Activated T-cell treated with anti-CD3 and anti-CD28 coated beads, Interleukin-2, amount 50 U/mL, for 72 hours (primary cell): ENCODE measurements around the gene APOE. TPM values are rescaled to one million over a fixed set of nuclear protein-coding genes. Genes with fewer than 3 reads are reported as not detected.
A peak's percentile ranks its signal among the peaks of the same experiment; 100 is the strongest.
"Not testable (repeated sequence)": the region's sequence is repeated elsewhere in the genome, so short reads cannot be mapped to it uniquely, and the experiment has no call there.

ENCODE experiments used
- ATAC-seq, 2 donors: fragments of 150-1000 bp; cut with Tn5 transposase; replicated peaks in 1 of 2; 2 replicates each; pipeline ENCODE4 v1.10.0; 2021; ENCODE audit warnings: moderate library complexity in 2 of 2, mild to moderate bottlenecking in 1 of 2
- DNase-seq, 2 donors: peaks; one replicate each; pipeline ENCODE4 v3.0.0; 2021 to 2022; ENCODE audit warnings: mixed read lengths in 1 of 2
- H3K27ac Mint-ChIP-seq: one replicate; pipeline ENCODE4 v1.8.0; 2022; ENCODE audit warnings: mild to moderate bottlenecking, moderate library complexity, mixed read lengths
- H3K27me3 Mint-ChIP-seq: one replicate; pipeline ENCODE4 v1.8.0; 2022; ENCODE audit warnings: low read depth, mixed read lengths
- H3K36me3 Mint-ChIP-seq, 2 donors: one replicate each; pipeline ENCODE4 v1.8.0; 2022; ENCODE audit warnings: mixed read lengths in 2 of 2, mild to moderate bottlenecking in 1 of 2; ENCODE audit not compliant: insufficient read depth in 2 of 2
- H3K4me1 Mint-ChIP-seq: one replicate; pipeline ENCODE4 v1.8.0; 2022; ENCODE audit warnings: low read depth, mixed read lengths
- H3K4me3 Mint-ChIP-seq, 2 donors: one replicate each; pipeline ENCODE4 v1.8.0; 2022; ENCODE audit warnings: mild to moderate bottlenecking in 2 of 2, mixed read lengths in 2 of 2, moderate library complexity in 2 of 2
- H3K9me3 Mint-ChIP-seq, 2 donors: one replicate each; pipeline ENCODE4 v1.8.0; 2022; ENCODE audit warnings: mixed read lengths in 2 of 2
- total RNA-seq, 2 donors: library from RNA; stranded (reverse); gene quantifications; one replicate each; pipeline ENCODE4 v1.2.3, GENCODE V29; 2022

APOE gene
- total RNA-seq, result 1 to 10 TPM; 2.1 TPM

GRCh38 chr19:44905437-44906160 lies at the start of gene APOE:
Gene APOE, plus strand, starts transcription at chr19:44905796. Its CDS starts 829 bp downstream, at chr19:44906625.
- Mint-ChIP-seq H3K4me3 (peak within 1 kb of the TSS; percentile 29 to 53), H3K27ac (no peak within 1 kb of the TSS), H3K36me3 (peaks cover 3 to 9% of the 10 kb centered on the region in 2 donors), H3K27me3 (peaks cover 17% of the 10 kb centered on the region), H3K9me3 (no peaks in the 10 kb centered on the region), H3K4me1 (peaks cover 13% of the 10 kb centered on the region)
- ATAC-seq, result no peak
- DNase-seq, result no peak

GRCh38 chr19:44856421-44857083 lies 49.0 kb upstream of the APOE start:
- H3K9me3 Mint-ChIP-seq, result no peaks in the 10 kb centered on the region
- H3K27me3 Mint-ChIP-seq, result peaks cover 18% of the 10 kb centered on the region
- no peak overlapping the region for H3K27ac Mint-ChIP-seq
- DNase-seq (no peak), ATAC-seq (no peak)
- H3K4me3 Mint-ChIP-seq, result no peak overlapping the region
- no peaks in the 10 kb centered on the region for H3K36me3 Mint-ChIP-seq
- H3K4me1 Mint-ChIP-seq, result no peaks in the 10 kb centered on the region

GRCh38 chr19:44857837-44858236 lies 47.8 kb upstream of the APOE start:
- Mint-ChIP-seq H3K27me3 (peaks cover 6% of the 10 kb centered on the region), H3K4me3 (no peak overlapping the region), H3K4me1 (no peaks in the 10 kb centered on the region), H3K9me3 (no peaks in the 10 kb centered on the region), H3K27ac (no peak overlapping the region), H3K36me3 (no peaks in the 10 kb centered on the region)
- no peak for DNase-seq
- ATAC-seq, result no peak

- H3K4me3 Mint-ChIP-seq, H3K4me1 Mint-ChIP-seq, DNase-seq, H3K36me3 Mint-ChIP-seq, H3K27ac Mint-ChIP-seq, ATAC-seq, H3K9me3 Mint-ChIP-seq, H3K27me3 Mint-ChIP-seq: not testable (repeated sequence)
These were observed 44.0 kb upstream of the APOE start for GRCh38 chr19:44861576-44861975.

- no peak for ATAC-seq
- no peak for DNase-seq
- H3K4me3 Mint-ChIP-seq, result no peak overlapping the region
- no peaks in the 10 kb centered on the region for H3K9me3 Mint-ChIP-seq
- no peak overlapping the region for H3K27ac Mint-ChIP-seq
- no peaks in the 10 kb centered on the region for H3K27me3 Mint-ChIP-seq
- no peaks in the 10 kb centered on the region for H3K36me3 Mint-ChIP-seq
- H3K4me1 Mint-ChIP-seq, result no peaks in the 10 kb centered on the region
These were observed 41.6 kb upstream of the APOE start for GRCh38 chr19:44863990-44864389.

- H3K9me3 Mint-ChIP-seq, result no peaks in the 10 kb centered on the region
- H3K4me1 Mint-ChIP-seq, result no peaks in the 10 kb centered on the region
- DNase-seq (no peak), ATAC-seq (no peak)
- H3K36me3 Mint-ChIP-seq, result no peaks in the 10 kb centered on the region
- no peaks in the 10 kb centered on the region for H3K27me3 Mint-ChIP-seq
- H3K27ac Mint-ChIP-seq, result no peak overlapping the region
- no peak overlapping the region for H3K4me3 Mint-ChIP-seq
These were observed 40.3 kb upstream of the APOE start for GRCh38 chr19:44865196-44865767.

- ATAC-seq (no peak), DNase-seq (no peak)
- H3K4me1 Mint-ChIP-seq, result no peaks in the 10 kb centered on the region
- no peak overlapping the region for H3K27ac Mint-ChIP-seq
- H3K4me3 Mint-ChIP-seq, result no peak overlapping the region
- H3K36me3 Mint-ChIP-seq, result no peaks in the 10 kb centered on the region
- no peaks in the 10 kb centered on the region for H3K9me3 Mint-ChIP-seq
- no peaks in the 10 kb centered on the region for H3K27me3 Mint-ChIP-seq
These were observed 38.9 kb upstream of the APOE start for GRCh38 chr19:44866664-44867063.

GRCh38 chr19:44867578-44867977 lies 38.0 kb upstream of the APOE start:
- H3K4me1 Mint-ChIP-seq, result no peaks in the 10 kb centered on the region
- no peaks in the 10 kb centered on the region for H3K36me3 Mint-ChIP-seq
- ATAC-seq (no peak), DNase-seq (no peak)
- no peak overlapping the region for H3K27ac Mint-ChIP-seq
- H3K27me3 Mint-ChIP-seq, result no peaks in the 10 kb centered on the region
- H3K9me3 Mint-ChIP-seq, result no peaks in the 10 kb centered on the region
- no peak overlapping the region for H3K4me3 Mint-ChIP-seq

- no peak for ATAC-seq
- H3K36me3 Mint-ChIP-seq, result no peaks in the 10 kb centered on the region
- no peaks in the 10 kb centered on the region for H3K27me3 Mint-ChIP-seq
- H3K9me3 Mint-ChIP-seq, result no peaks in the 10 kb centered on the region
- no peak for DNase-seq
- H3K4me1 Mint-ChIP-seq, result no peaks in the 10 kb centered on the region
- peak overlapping the region; percentile 34 for H3K27ac Mint-ChIP-seq
- no peak overlapping the region for H3K4me3 Mint-ChIP-seq
These were observed 35.7 kb upstream of the APOE start for GRCh38 chr19:44869733-44870470.

GRCh38 chr19:44871809-44872208 lies 33.8 kb upstream of the APOE start:
- Mint-ChIP-seq H3K4me1 (peaks cover 4% of the 10 kb centered on the region), H3K9me3 (no peaks in the 10 kb centered on the region), H3K4me3 (no peak overlapping the region), H3K27ac (no peak overlapping the region), H3K27me3 (no peaks in the 10 kb centered on the region), H3K36me3 (no peaks in the 10 kb centered on the region)
- ATAC-seq (no peak), DNase-seq (no peak)

GRCh38 chr19:44872661-44873060 lies 32.9 kb upstream of the APOE start:
- peaks cover 4% of the 10 kb centered on the region for H3K4me1 Mint-ChIP-seq
- H3K4me3 Mint-ChIP-seq, result no peak overlapping the region
- no peaks in the 10 kb centered on the region for H3K27me3 Mint-ChIP-seq
- H3K9me3 Mint-ChIP-seq, result no peaks in the 10 kb centered on the region
- DNase-seq, result no peak
- H3K36me3 Mint-ChIP-seq, result no peaks in the 10 kb centered on the region
- H3K27ac Mint-ChIP-seq, result no peak overlapping the region
- ATAC-seq, result no peak

- Mint-ChIP-seq H3K27me3 (no peaks in the 10 kb centered on the region), H3K27ac (no peak overlapping the region)
These were observed 31.3 kb upstream of the APOE start for GRCh38 chr19:44874317-44874716.

More at GRCh38 chr19:44874317-44874716, 31.3 kb upstream of the APOE start:
- DNase-seq (no peak), ATAC-seq (no peak)
- Mint-ChIP-seq H3K9me3 (no peaks in the 10 kb centered on the region), H3K4me3 (no peak overlapping the region), H3K36me3 (no peaks in the 10 kb centered on the region), H3K4me1 (peaks cover 4% of the 10 kb centered on the region)
